Fibroblast of lung (primary cell): ENCODE data around the gene KCNJ9.

Experiments
- CTCF ChIP-seq, 2 donors: IDR thresholded peaks in 1 of 2; conservative IDR thresholded peaks in 1 of 2; 1 replicate in 1 of 2; 2 replicates in 1 of 2; pipeline ENCODE4 v1.5.1; 2011 to 2012; ENCODE audit warnings: low read length in 2 of 2, control low read depth in 1 of 2, inconsistent platforms in 1 of 2, low read depth in 1 of 2, mild to moderate bottlenecking in 1 of 2
- EZH2 ChIP-seq: IDR thresholded peaks from 2 replicates; pipeline ENCODE4 v1.5.1; 2012; ENCODE audit warnings: low read length, control low read depth, mild to moderate bottlenecking; ENCODE audit errors: missing control alignments

DNA sequence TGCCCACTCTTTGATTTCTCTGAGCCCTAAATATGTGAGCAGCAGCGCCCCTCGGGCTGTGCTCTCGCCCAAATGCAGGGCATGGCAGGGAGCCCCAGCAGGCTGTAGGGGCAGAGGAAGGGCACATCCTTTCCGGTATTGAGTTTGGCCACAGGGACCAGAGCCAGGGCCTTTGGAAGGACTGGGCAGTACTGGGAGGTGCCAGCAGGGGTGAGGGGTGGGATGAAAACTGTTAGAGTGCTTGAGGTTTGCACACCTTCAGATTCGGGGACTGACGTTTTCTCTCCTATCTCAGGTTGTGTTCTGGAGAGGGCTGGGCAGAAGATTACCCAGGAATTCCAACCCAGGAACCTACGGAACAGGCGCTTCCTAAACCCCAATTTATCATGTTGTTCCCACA lies 32.1 kb downstream of the KCNJ9 start:
- no peak for TF ChIP-seq CTCF (conservative IDR thresholded peaks at IDR 0.05 in 1 of 2, IDR thresholded peaks at IDR 0.05 in 1 of 2; ENCODE audit: low read depth in 1 of 2, low read length in 2 of 2)
- TF ChIP-seq EZH2 = no peak
